Measurements from ENCODE around the gene ABHD4. TPM values are rescaled to one million over a fixed set of nuclear protein-coding genes. Genes with fewer than 3 reads are reported as not detected.
A peak's percentile ranks its signal among the peaks of the same experiment; 100 is the strongest.

ABHD4 gene
- total and polyA plus RNA-seq, 2 donors (not counting 1 experiment from before 2014, with no cell fraction given), result 10.5 to 22.7 TPM

DNA sequence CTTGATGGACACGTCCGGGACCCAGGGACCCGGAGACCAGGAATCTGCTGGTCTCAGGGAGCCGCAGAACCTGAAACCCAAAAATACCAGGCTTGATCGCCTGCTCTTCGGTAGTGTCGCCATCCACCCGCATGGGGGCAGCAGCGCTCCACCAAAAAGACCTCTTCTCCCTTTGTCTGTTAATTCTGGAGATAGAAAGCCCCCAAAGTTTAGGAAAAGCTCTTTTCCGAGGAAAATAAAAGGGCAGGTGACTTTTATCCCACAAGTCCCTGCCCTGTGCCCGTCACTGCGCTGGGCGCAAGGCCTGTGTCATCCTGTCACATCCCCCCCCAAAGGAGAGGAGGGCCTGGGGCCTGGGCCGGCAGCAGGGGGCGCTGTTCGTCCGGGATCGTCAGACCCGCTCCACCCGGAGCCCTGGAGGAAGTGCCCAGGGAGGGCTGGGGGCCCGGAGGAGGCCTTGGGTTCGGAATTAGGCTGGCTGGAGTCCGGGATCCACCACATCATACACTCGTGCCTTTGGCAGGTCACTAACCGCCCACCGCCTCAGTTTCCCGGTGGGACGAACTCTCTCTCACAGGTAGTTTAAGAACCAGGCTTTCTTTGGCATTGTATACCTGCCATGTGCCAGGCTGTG, 41.0 kb upstream of the ABHD4 start:
- WGBS (ENCODE audit: insufficient coverage), result 6% methylated on average over 22 of the region's 28 CpGs
- Mint-ChIP-seq H3K27me3 (peaks cover 3% of the 10 kb centered on the region), H3K9me3 (ENCODE audit: insufficient read depth) (no peaks in the 10 kb centered on the region), H3K4me3 (peak overlapping the region; percentile 73), H3K4me1 (peaks cover 84% of the 10 kb centered on the region), H3K27ac (peak overlapping the region; percentile 97)
- peak overlapping the region; percentile 7 to 71 (median 49) for H3K4me3 ChIP-seq (ENCODE audit: control extremely low read depth in 1 of 5, extremely low read depth in 1 of 5, insufficient read depth in 1 of 5, low read depth in 2 of 5, low read length in 4 of 5)
- H3K9me3 ChIP-seq (ENCODE audit: control extremely low read depth in 1 of 3, control insufficient read depth in 2 of 3, insufficient read depth in 1 of 3, low read length in 2 of 3), result no peaks in the 10 kb centered on the region
- CTCF ChIA-PET, result interaction anchor here (0.6 to 8.5 kb wide), 66 partner anchors 10 to 823 kb away, joined by 3 to 323 read pairs (median 6); partner anchors contain the start of genes ABHD4, DAD1, HAUS4 and OR6J1
- peak overlapping the region; percentile 57 for H3K9ac ChIP-seq (ENCODE audit: low read length)
- peak overlapping the region; percentile 99 to 100 for H3K27ac ChIP-seq (ENCODE audit: low read length in 2 of 2)
- H3K4me2 ChIP-seq (replicated peaks; ENCODE audit: low read depth, low read length, poor library complexity, severe bottlenecking), result peak overlapping the region; percentile 86
- no peaks in the 10 kb centered on the region for H4K20me1 ChIP-seq (ENCODE audit: control insufficient read depth, insufficient read depth, low read length, poor library complexity, severe bottlenecking)
- intact Hi-C loops (cut with micrococcal nuclease), result loop anchor here (1.0 to 5.0 kb wide), 22 partner anchors 8 to 500 kb away; partner anchors contain the start of genes CDH24, DAD1, LRP10 and MRPL52
- H3K27me3 ChIP-seq (replicated peaks in 1 of 4; ENCODE audit: control extremely low read depth in 1 of 4, control insufficient read depth in 3 of 4, insufficient read depth in 4 of 4, low read length in 3 of 4), result no peaks in the 10 kb centered on the region
- H3K79me2 ChIP-seq (ENCODE audit: control insufficient read depth, insufficient read depth, low read length), result no peaks in the 10 kb centered on the region
- H3K36me3 ChIP-seq (replicated peaks in 1 of 2; ENCODE audit: control extremely low read depth in 1 of 2, control insufficient read depth in 1 of 2, extremely low read depth in 1 of 2, insufficient read depth in 2 of 2, low read length in 1 of 2), result no peaks in the 10 kb centered on the region
- DNase-seq (peak; percentile 93), ATAC-seq (ENCODE audit: low read depth) (peak; percentile 42)
- POLR2A ChIA-PET, result interaction anchor here (0.6 to 2.5 kb wide), 28 partner anchors 9 to 330 kb away, joined by 3 to 43 read pairs (median 5); no protein-coding TSS in a partner anchor
- H3K4me1 ChIP-seq (ENCODE audit: control insufficient read depth in 2 of 2, insufficient read depth in 2 of 2, low read length in 2 of 2), result peaks cover 61 to 85% of the 10 kb centered on the region in 2 donors
- peak overlapping the region; percentile 86 for H2AFZ ChIP-seq (ENCODE audit: insufficient read depth, low read depth, low read length, poor library complexity, severe bottlenecking)
- no peak for TF ChIP-seq EZH2 (IDR thresholded peaks at IDR 0.05; ENCODE audit: borderline replicate concordance, insufficient read depth, low read depth, low read length, poor library complexity, severe bottlenecking)
- TF ChIP-seq, protein P1, sequence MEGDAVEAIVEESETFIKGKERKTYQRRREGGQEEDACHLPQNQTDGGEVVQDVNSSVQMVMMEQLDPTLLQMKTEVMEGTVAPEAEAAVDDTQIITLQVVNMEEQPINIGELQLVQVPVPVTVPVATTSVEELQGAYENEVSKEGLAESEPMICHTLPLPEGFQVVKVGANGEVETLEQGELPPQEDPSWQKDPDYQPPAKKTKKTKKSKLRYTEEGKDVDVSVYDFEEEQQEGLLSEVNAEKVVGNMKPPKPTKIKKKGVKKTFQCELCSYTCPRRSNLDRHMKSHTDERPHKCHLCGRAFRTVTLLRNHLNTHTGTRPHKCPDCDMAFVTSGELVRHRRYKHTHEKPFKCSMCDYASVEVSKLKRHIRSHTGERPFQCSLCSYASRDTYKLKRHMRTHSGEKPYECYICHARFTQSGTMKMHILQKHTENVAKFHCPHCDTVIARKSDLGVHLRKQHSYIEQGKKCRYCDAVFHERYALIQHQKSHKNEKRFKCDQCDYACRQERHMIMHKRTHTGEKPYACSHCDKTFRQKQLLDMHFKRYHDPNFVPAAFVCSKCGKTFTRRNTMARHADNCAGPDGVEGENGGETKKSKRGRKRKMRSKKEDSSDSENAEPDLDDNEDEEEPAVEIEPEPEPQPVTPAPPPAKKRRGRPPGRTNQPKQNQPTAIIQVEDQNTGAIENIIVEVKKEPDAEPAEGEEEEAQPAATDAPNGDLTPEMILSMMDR (IDR thresholded peaks at IDR 0.05), result peak; percentile 100

DNA sequence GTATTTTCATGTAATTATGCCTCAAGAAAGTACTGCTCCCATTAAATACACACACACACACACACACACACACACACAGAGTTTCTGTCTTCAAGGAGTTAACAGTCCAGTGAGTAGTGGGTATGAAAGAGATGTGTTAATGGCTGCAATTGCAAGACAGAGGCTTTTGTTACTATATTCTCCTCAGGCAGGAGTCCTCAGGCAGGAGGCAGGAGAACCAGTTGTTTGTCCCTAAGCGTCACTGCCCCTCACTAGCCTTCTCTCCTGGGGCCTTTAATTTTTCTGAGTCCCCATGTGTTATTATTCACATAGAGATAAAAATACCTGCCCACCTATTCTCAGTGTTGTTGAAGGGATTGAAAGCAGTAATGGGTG, 40.3 kb upstream of the ABHD4 start:
- CTCF ChIA-PET, result interaction anchor here (0.6 to 5.6 kb wide), 7 partner anchors 9 to 277 kb away, joined by 3 to 164 read pairs (median 4); no protein-coding TSS in a partner anchor
- H3K27me3 Mint-ChIP-seq, result peaks cover 3% of the 10 kb centered on the region
- ATAC-seq (ENCODE audit: low read depth) (no peak), DNase-seq (no peak)
- Histone ChIP-seq H2AFZ (ENCODE audit: insufficient read depth, low read depth, low read length, poor library complexity, severe bottlenecking) (peak overlapping the region; percentile 86), H3K4me3 (ENCODE audit: control extremely low read depth in 1 of 5, extremely low read depth in 1 of 5, insufficient read depth in 1 of 5, low read depth in 2 of 5, low read length in 4 of 5) (peak overlapping the region in 2 of 5 experiments; percentile 49 to 71), H3K79me2 (ENCODE audit: control insufficient read depth, insufficient read depth, low read length) (peaks cover 2% of the 10 kb centered on the region), H3K4me2 (replicated peaks; ENCODE audit: low read depth, low read length, poor library complexity, severe bottlenecking) (peak overlapping the region; percentile 86), H3K4me1 (ENCODE audit: control insufficient read depth in 2 of 2, insufficient read depth in 2 of 2, low read length in 2 of 2) (peaks cover 69 to 88% of the 10 kb centered on the region in 2 donors), H3K9ac (ENCODE audit: low read length) (peak overlapping the region; percentile 57), H3K27ac (ENCODE audit: low read length in 2 of 2) (peak overlapping the region; percentile 99 to 100), H3K27me3 (replicated peaks in 1 of 4; ENCODE audit: control extremely low read depth in 1 of 4, control insufficient read depth in 3 of 4, insufficient read depth in 4 of 4, low read length in 3 of 4) (no peaks in the 10 kb centered on the region), H4K20me1 (ENCODE audit: control insufficient read depth, insufficient read depth, low read length, poor library complexity, severe bottlenecking) (no peaks in the 10 kb centered on the region), H3K9me3 (ENCODE audit: control extremely low read depth in 1 of 3, control insufficient read depth in 2 of 3, insufficient read depth in 1 of 3, low read length in 2 of 3) (no peaks in the 10 kb centered on the region), H3K36me3 (replicated peaks in 1 of 2; ENCODE audit: control extremely low read depth in 1 of 2, control insufficient read depth in 1 of 2, extremely low read depth in 1 of 2, insufficient read depth in 2 of 2, low read length in 1 of 2) (no peaks in the 10 kb centered on the region)
- no CpG with 5 or more reads among the region's 1 CpG for WGBS (ENCODE audit: insufficient coverage)
- peak overlapping the region; percentile 97 for H3K27ac Mint-ChIP-seq
- TF ChIP-seq EZH2 (IDR thresholded peaks at IDR 0.05; ENCODE audit: borderline replicate concordance, insufficient read depth, low read depth, low read length, poor library complexity, severe bottlenecking), result no peak
- TF ChIP-seq, protein P1 (IDR thresholded peaks at IDR 0.05), result no peak
- H3K4me1 Mint-ChIP-seq, result peaks cover 83% of the 10 kb centered on the region
- H3K9me3 Mint-ChIP-seq (ENCODE audit: insufficient read depth), result no peaks in the 10 kb centered on the region
- H3K4me3 Mint-ChIP-seq, result peak overlapping the region; percentile 73
- POLR2A ChIA-PET, result interaction anchor here (1.6 kb wide), 1 partner anchor 12 kb away, joined by 4 read pairs; no protein-coding TSS in a partner anchor
- intact Hi-C loops (cut with micrococcal nuclease), result loop anchor here (1.0 to 5.0 kb wide), 11 partner anchors 7 to 499 kb away; partner anchors contain the start of gene CDH24

Measured in B cell (primary cell).